CD4-positive, alpha-beta T cell treated with Interleukin-17A for 1 hour (primary cell): Measurements from ENCODE around the gene RAB11A.

ENCODE experiments used
- DNase-seq: peaks from one replicate; pipeline ENCODE4 v3.0.0-alpha.2; 2020

RAB11A gene

GRCh38 chr15:65917936-65918335 lies 48.6 kb downstream of the RAB11A start:
- no peak for DNase-seq

- no peak for DNase-seq
Measured at GRCh38 chr15:65918357-65918920, 49.1 kb downstream of the RAB11A start.

- no peak for DNase-seq
Measured at GRCh38 chr15:65918945-65919344, 49.7 kb downstream of the RAB11A start.

- no peak for DNase-seq
Measured at GRCh38 chr15:65919353-65919752, 50.1 kb downstream of the RAB11A start.

GRCh38 chr15:65920121-65920520 lies 50.8 kb downstream of the RAB11A start:
- DNase-seq, result no peak

- DNase-seq, result no peak
Measured at GRCh38 chr15:65920825-65921309, 51.6 kb downstream of the RAB11A start.

- no peak for DNase-seq
Measured at GRCh38 chr15:65921780-65922179, 52.5 kb downstream of the RAB11A start.

GRCh38 chr15:65922621-65923020 lies 53.3 kb downstream of the RAB11A start:
- no peak for DNase-seq

- DNase-seq, result no peak
Measured at GRCh38 chr15:65923264-65923663, 54.0 kb downstream of the RAB11A start.

- no peak for DNase-seq
Measured at GRCh38 chr15:65924004-65924403, 54.7 kb downstream of the RAB11A start.

GRCh38 chr15:65925338-65925737 lies 56.0 kb downstream of the RAB11A start:
- no peak for DNase-seq

GRCh38 chr15:65926459-65926858 lies 57.2 kb downstream of the RAB11A start:
- DNase-seq, result no peak

- DNase-seq, result no peak
Measured at GRCh38 chr15:65926899-65927298, 57.6 kb downstream of the RAB11A start.

GRCh38 chr15:65927545-65927944 lies 58.3 kb downstream of the RAB11A start:
- no peak for DNase-seq

GRCh38 chr15:65929573-65929972 lies 60.3 kb downstream of the RAB11A start:
- DNase-seq, result no peak

GRCh38 chr15:65930134-65930533 lies 60.8 kb downstream of the RAB11A start:
- no peak for DNase-seq

- no peak for DNase-seq
Measured at GRCh38 chr15:65931221-65931620, 61.9 kb downstream of the RAB11A start.

- DNase-seq, result no peak
Measured at GRCh38 chr15:65935391-65935790, 66.1 kb downstream of the RAB11A start.

- DNase-seq, result no peak
Measured at GRCh38 chr15:65936282-65936681, 67.0 kb downstream of the RAB11A start.

- no peak for DNase-seq
Measured at GRCh38 chr15:65937054-65937453, 67.8 kb downstream of the RAB11A start.

- no peak for DNase-seq
Measured at GRCh38 chr15:65937476-65937875, 68.2 kb downstream of the RAB11A start.

- no peak for DNase-seq
Measured at GRCh38 chr15:65938604-65939003, 69.3 kb downstream of the RAB11A start.

GRCh38 chr15:65939901-65940617 lies 70.8 kb downstream of the RAB11A start:
- no peak for DNase-seq

GRCh38 chr15:65940618-65940909 lies 71.3 kb downstream of the RAB11A start:
- DNase-seq, result no peak
